ENCODE measurements around the gene IQGAP3.

The IQGAP3 gene

DNA sequence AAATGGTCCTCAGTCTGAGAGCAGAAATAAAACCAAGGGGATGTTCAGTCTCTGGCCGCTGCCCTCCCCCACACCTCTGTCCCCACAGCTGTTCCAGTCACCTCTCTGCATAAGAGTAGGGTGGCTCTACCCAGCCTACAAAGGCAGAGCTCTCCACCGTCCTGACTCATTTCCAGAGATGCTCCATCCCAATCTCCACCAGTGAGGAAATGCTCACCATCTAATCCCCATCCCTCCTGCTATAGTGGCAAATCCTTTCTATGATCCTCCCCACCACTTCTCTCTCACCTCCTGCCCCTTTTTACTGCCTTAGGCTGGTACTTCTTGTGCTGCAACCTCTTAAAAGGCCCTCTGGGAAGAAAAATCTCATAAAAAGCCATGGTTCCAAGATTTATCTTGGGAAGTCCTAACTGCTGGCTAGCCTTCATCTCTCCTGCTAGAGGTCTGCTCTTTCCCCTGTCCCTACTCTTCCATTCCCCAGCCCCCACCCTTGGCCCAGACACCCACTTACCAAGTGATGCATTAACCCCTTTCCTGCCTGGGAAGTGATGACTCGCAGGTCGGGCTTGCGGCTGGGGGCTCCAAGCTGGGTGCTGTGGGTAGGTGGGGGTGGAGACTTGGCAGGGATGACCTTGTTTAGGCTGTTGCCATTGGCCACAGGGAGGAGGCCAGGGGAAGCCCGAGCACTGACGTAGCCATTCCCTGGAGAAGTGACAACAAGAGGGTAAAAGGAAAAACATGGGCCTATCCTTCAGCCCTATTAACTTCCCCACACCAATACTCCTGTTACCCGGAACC, 95.7 kb downstream of the IQGAP3 start:
- Mint-ChIP-seq H3K4me3 (no peak overlapping the region), H3K4me1 (peaks cover 26% of the 10 kb centered on the region), H3K36me3 (peaks cover 83% of the 10 kb centered on the region), H3K27me3 (no peaks in the 10 kb centered on the region), H3K9me3 (no peaks in the 10 kb centered on the region), H3K27ac (peak overlapping the region; percentile 21)
- ATAC-seq: no peak

DNA sequence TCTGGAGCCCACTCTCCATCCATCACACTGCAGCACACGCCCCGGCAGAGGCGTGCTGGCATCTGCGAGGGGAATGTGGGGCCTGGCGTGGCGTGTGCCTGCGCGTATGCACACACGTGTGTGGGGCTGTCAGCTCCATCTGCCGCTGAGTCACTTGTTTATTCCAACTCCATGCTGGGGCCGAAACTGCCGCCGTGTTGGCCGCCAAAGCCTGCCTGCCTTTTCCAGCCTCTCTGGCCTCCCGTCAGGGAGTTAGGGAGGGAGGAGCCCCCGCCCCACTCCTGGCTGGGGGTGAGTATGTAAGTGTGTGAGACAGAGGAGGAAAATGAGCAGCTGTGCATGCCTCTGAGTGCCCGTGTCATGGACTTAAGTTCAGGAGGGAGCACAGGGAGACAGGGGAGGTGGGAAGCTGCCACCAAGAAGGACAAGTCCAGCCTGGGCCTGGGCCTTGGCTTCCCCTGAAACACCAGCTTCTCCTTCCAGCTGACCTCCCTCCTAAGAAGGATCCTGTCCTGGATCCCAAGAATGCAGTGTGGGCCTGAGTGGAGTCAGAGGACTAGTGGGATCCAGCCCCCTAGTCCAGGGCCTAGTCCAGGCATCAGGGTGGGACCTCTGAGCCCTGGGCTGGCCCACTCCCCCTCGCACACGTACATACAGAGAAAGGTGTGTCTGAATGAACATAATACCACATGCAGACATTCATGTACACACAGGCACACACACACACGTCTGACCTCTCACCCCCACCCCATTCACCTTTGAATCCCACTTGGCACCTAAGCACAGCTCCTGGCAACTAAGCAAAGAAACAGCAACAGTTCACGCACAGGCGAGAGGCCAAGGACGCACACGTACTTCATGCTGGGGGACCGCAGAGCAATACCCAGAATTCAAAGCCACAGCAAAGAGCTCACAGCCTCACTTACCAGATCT, 96.5 kb downstream of the IQGAP3 start:
- no peak for ATAC-seq
- Mint-ChIP-seq H3K36me3 (peaks cover 84% of the 10 kb centered on the region), H3K4me3 (no peak overlapping the region), H3K27ac (peak overlapping the region; percentile 21), H3K27me3 (no peaks in the 10 kb centered on the region), H3K9me3 (no peaks in the 10 kb centered on the region), H3K4me1 (peaks cover 17% of the 10 kb centered on the region)

Data from stimulated activated memory B cell treated with anti-CD40 and anti-IgM and Interleukin-4, amounts not matched to agents 10 μg/mL and 1 μg/mL and 100 μg/mL, for 72 hours (primary cell).